Measurements from ENCODE around the gene ATP6V0A1. TPM values are rescaled to one million over a fixed set of nuclear protein-coding genes. Genes with fewer than 3 reads are reported as not detected.

The ATP6V0A1 gene
- total RNA-seq, 1 experiment from 2014 or later = 55.2 TPM

DNA sequence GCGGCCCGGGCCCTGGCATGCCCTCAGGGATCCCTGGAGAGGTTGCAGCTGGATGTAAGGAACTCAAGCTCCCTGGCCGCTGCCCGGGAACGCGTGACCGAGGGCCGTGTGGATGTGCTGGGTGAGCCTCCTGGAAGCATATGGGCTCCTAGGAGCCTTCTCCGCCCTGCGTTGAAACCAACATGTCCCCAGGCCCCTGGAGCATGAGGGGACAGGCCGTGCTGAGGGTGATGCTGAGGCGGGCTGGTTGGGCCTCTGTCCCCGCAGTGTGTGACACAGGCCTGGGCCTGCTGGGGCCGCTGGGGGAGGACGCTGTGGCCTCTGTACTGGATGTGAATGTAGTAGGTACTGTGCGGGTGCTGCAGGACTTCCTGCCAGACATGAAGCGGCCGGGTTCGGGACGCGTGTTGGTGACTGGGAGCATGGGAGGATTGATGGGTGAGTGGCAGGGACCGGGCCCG lies 88.4 kb downstream of the ATP6V0A1 start (continued):
- TF ChIP-seq, protein P1, sequence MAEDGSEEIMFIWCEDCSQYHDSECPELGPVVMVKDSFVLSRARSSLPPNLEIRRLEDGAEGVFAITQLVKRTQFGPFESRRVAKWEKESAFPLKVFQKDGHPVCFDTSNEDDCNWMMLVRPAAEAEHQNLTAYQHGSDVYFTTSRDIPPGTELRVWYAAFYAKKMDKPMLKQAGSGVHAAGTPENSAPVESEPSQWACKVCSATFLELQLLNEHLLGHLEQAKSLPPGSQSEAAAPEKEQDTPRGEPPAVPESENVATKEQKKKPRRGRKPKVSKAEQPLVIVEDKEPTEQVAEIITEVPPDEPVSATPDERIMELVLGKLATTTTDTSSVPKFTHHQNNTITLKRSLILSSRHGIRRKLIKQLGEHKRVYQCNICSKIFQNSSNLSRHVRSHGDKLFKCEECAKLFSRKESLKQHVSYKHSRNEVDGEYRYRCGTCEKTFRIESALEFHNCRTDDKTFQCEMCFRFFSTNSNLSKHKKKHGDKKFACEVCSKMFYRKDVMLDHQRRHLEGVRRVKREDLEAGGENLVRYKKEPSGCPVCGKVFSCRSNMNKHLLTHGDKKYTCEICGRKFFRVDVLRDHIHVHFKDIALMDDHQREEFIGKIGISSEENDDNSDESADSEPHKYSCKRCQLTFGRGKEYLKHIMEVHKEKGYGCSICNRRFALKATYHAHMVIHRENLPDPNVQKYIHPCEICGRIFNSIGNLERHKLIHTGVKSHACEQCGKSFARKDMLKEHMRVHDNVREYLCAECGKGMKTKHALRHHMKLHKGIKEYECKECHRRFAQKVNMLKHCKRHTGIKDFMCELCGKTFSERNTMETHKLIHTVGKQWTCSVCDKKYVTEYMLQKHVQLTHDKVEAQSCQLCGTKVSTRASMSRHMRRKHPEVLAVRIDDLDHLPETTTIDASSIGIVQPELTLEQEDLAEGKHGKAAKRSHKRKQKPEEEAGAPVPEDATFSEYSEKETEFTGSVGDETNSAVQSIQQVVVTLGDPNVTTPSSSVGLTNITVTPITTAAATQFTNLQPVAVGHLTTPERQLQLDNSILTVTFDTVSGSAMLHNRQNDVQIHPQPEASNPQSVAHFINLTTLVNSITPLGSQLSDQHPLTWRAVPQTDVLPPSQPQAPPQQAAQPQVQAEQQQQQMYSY (CRISPR knock-in tag; IDR thresholded peaks at IDR 0.05) = no peak
- TF ChIP-seq ZNF219 (CRISPR knock-in tag; IDR thresholded peaks at IDR 0.05; ENCODE audit: borderline replicate concordance) = no peak
- TF ChIP-seq, protein P2, sequence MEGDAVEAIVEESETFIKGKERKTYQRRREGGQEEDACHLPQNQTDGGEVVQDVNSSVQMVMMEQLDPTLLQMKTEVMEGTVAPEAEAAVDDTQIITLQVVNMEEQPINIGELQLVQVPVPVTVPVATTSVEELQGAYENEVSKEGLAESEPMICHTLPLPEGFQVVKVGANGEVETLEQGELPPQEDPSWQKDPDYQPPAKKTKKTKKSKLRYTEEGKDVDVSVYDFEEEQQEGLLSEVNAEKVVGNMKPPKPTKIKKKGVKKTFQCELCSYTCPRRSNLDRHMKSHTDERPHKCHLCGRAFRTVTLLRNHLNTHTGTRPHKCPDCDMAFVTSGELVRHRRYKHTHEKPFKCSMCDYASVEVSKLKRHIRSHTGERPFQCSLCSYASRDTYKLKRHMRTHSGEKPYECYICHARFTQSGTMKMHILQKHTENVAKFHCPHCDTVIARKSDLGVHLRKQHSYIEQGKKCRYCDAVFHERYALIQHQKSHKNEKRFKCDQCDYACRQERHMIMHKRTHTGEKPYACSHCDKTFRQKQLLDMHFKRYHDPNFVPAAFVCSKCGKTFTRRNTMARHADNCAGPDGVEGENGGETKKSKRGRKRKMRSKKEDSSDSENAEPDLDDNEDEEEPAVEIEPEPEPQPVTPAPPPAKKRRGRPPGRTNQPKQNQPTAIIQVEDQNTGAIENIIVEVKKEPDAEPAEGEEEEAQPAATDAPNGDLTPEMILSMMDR (IDR thresholded peaks at IDR 0.05) = no peak
- no peak for TF ChIP-seq CBFB (CRISPR knock-in tag; IDR thresholded peaks at IDR 0.05; ENCODE audit: low read depth)
- no peak for TF ChIP-seq TEAD1 (CRISPR knock-in tag; IDR thresholded peaks at IDR 0.05)
- no peak for TF ChIP-seq MYBL2 (CRISPR knock-in tag; IDR thresholded peaks at IDR 0.05)

DNA sequence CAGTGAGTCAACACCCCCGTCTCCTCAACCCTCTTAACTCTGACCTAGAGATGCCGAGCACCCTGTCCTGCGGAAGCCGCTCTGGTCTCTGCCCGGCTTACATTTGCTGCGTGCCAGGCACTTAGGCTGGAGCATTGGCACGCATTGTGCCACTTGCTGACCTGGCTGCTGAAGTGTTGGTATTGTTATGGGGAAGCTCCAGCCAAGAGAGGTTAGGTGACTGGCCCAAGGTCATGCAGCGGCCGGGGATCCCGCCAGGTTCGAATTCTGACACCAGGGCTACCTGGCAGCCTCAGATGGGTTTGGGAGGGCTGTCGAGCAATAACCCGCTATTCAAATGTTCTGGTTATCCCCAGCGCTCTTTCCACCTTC lies 89.0 kb downstream of the ATP6V0A1 start:
- CTCF ChIA-PET = interaction anchor here (0.6 to 3.0 kb wide), 27 partner anchors 10 to 664 kb away, joined by 3 to 65 read pairs (median 6); partner anchors contain the start of genes BECN1, CAVIN1, CNTNAP1 and KAT2A
- Mint-ChIP-seq H3K4me1 (peaks cover 15% of the 10 kb centered on the region), H3K27me3 (ENCODE audit: low read depth) (peaks cover 2% of the 10 kb centered on the region; the same call in 1 of the 2 replicates), H3K9me3 (no peaks in the 10 kb centered on the region), H3K4me3 (peak overlapping the region; percentile 59), H3K36me3 (no peaks in the 10 kb centered on the region; the same call in 1 of the 2 replicates), H3K27ac (no peak overlapping the region)
- DNase-seq (ENCODE audit: low spot score) (no peak), ATAC-seq (no peak)
- POLR2A ChIA-PET = interaction anchor here (0.6 to 2.0 kb wide), 4 partner anchors 11 to 136 kb away, joined by 3 to 15 read pairs (median 4); partner anchors contain the start of gene NAGLU
- TF ChIP-seq GRHL2 (CRISPR knock-in tag; IDR thresholded peaks at IDR 0.05; ENCODE audit: insufficient replicate concordance, severe bottlenecking) (no peak), SMAD3 (CRISPR knock-in tag; IDR thresholded peaks at IDR 0.05; ENCODE audit: borderline replicate concordance) (no peak), NR1H2 (CRISPR knock-in tag; IDR thresholded peaks at IDR 0.05) (no peak), NFATC4 (CRISPR knock-in tag; IDR thresholded peaks at IDR 0.05) (no peak)
- TF ChIP-seq, protein P3, sequence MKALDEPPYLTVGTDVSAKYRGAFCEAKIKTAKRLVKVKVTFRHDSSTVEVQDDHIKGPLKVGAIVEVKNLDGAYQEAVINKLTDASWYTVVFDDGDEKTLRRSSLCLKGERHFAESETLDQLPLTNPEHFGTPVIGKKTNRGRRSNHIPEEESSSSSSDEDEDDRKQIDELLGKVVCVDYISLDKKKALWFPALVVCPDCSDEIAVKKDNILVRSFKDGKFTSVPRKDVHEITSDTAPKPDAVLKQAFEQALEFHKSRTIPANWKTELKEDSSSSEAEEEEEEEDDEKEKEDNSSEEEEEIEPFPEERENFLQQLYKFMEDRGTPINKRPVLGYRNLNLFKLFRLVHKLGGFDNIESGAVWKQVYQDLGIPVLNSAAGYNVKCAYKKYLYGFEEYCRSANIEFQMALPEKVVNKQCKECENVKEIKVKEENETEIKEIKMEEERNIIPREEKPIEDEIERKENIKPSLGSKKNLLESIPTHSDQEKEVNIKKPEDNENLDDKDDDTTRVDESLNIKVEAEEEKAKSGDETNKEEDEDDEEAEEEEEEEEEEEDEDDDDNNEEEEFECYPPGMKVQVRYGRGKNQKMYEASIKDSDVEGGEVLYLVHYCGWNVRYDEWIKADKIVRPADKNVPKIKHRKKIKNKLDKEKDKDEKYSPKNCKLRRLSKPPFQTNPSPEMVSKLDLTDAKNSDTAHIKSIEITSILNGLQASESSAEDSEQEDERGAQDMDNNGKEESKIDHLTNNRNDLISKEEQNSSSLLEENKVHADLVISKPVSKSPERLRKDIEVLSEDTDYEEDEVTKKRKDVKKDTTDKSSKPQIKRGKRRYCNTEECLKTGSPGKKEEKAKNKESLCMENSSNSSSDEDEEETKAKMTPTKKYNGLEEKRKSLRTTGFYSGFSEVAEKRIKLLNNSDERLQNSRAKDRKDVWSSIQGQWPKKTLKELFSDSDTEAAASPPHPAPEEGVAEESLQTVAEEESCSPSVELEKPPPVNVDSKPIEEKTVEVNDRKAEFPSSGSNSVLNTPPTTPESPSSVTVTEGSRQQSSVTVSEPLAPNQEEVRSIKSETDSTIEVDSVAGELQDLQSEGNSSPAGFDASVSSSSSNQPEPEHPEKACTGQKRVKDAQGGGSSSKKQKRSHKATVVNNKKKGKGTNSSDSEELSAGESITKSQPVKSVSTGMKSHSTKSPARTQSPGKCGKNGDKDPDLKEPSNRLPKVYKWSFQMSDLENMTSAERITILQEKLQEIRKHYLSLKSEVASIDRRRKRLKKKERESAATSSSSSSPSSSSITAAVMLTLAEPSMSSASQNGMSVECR (CRISPR knock-in tag; IDR thresholded peaks at IDR 0.05; ENCODE audit: borderline replicate concordance) = no peak
- TF ChIP-seq, protein P4, sequence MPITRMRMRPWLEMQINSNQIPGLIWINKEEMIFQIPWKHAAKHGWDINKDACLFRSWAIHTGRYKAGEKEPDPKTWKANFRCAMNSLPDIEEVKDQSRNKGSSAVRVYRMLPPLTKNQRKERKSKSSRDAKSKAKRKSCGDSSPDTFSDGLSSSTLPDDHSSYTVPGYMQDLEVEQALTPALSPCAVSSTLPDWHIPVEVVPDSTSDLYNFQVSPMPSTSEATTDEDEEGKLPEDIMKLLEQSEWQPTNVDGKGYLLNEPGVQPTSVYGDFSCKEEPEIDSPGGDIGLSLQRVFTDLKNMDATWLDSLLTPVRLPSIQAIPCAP (CRISPR knock-in tag; IDR thresholded peaks at IDR 0.05) = 0 out of 2 replicates have a peak, but pooled peaks have one; percentile 23
- TF ChIP-seq, protein P5, sequence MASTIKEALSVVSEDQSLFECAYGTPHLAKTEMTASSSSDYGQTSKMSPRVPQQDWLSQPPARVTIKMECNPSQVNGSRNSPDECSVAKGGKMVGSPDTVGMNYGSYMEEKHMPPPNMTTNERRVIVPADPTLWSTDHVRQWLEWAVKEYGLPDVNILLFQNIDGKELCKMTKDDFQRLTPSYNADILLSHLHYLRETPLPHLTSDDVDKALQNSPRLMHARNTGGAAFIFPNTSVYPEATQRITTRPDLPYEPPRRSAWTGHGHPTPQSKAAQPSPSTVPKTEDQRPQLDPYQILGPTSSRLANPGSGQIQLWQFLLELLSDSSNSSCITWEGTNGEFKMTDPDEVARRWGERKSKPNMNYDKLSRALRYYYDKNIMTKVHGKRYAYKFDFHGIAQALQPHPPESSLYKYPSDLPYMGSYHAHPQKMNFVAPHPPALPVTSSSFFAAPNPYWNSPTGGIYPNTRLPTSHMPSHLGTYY (CRISPR knock-in tag; IDR thresholded peaks at IDR 0.05) = no peak
